Endothelial cell of umbilical vein (primary cell): ENCODE measurements around the gene MS4A6E.

Experiments
- EZH2 ChIP-seq: IDR thresholded peaks from 2 replicates; pipeline ENCODE4 v1.6.1; 2012; ENCODE audit warnings: borderline replicate concordance, low read depth, mild to moderate bottlenecking, moderate library complexity, low read length, inconsistent platforms; ENCODE audit not compliant: severe bottlenecking
- FOS ChIP-seq: IDR thresholded peaks from 2 replicates; pipeline ENCODE4 v1.6.1; 2011; ENCODE audit warnings: mild to moderate bottlenecking, low read length, moderate library complexity, borderline replicate concordance; ENCODE audit not compliant: insufficient read depth
- JUN ChIP-seq: IDR thresholded peaks from 2 replicates; pipeline ENCODE4 v1.6.1; 2011; ENCODE audit warnings: borderline replicate concordance, low read depth; ENCODE audit not compliant: insufficient read length, insufficient read depth
- MAX ChIP-seq: IDR thresholded peaks from 2 replicates; pipeline ENCODE4 v1.6.1; 2011; ENCODE audit not compliant: insufficient read depth, insufficient read length
- MYC ChIP-seq: IDR thresholded peaks from one replicate; pipeline ENCODE4 v1.6.1; 2011; ENCODE audit warnings: mild to moderate bottlenecking, low read depth, low read length
- POLR2A ChIP-seq: IDR thresholded peaks from 2 replicates; pipeline ENCODE4 v1.6.1; 2012; ENCODE audit warnings: low read depth, mild to moderate bottlenecking, control low read depth, low read length
- POLR2AphosphoS5 ChIP-seq: IDR thresholded peaks from 2 replicates; pipeline ENCODE4 v1.6.1; 2012; ENCODE audit warnings: low read depth, mild to moderate bottlenecking, control low read depth, low read length, moderate library complexity; ENCODE audit not compliant: insufficient read depth
- TF ChIP-seq, protein P1 (sequence below), 2 donors: IDR thresholded peaks; 1 replicate in 1 of 2; 2 replicates in 1 of 2; pipeline ENCODE4 v1.5.1; 2011; ENCODE audit warnings: low read length in 2 of 2, mild to moderate bottlenecking in 2 of 2, moderate library complexity in 2 of 2, control low read depth in 1 of 2, inconsistent platforms in 1 of 2, low read depth in 1 of 2; ENCODE audit not compliant: insufficient read depth in 1 of 2; ENCODE audit errors: extremely low read depth in 1 of 2

DNA sequence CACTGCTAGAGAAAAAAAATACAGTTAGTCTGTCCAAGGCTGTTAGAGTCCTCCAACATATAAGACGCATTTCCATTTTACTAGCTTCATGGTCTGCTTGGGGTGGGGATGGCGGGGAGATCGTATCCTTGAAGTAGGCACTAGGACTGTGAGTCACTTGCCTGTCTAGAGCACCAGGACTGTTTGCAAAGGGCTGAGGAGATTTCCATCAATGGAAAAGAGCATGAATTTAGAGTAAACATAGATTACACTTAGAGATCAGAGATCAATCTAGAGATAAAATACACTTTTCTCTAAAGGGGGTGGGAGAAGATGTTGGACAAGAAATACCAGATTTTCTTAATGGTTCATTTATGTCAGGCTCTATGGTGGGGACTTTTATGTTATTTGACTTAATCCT lies 49.5 kb downstream of the MS4A6E start:
- TF ChIP-seq, protein P1, sequence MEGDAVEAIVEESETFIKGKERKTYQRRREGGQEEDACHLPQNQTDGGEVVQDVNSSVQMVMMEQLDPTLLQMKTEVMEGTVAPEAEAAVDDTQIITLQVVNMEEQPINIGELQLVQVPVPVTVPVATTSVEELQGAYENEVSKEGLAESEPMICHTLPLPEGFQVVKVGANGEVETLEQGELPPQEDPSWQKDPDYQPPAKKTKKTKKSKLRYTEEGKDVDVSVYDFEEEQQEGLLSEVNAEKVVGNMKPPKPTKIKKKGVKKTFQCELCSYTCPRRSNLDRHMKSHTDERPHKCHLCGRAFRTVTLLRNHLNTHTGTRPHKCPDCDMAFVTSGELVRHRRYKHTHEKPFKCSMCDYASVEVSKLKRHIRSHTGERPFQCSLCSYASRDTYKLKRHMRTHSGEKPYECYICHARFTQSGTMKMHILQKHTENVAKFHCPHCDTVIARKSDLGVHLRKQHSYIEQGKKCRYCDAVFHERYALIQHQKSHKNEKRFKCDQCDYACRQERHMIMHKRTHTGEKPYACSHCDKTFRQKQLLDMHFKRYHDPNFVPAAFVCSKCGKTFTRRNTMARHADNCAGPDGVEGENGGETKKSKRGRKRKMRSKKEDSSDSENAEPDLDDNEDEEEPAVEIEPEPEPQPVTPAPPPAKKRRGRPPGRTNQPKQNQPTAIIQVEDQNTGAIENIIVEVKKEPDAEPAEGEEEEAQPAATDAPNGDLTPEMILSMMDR (IDR thresholded peaks at IDR 0.05; ENCODE audit: extremely low read depth in 1 of 2, insufficient read depth in 1 of 2, low read depth in 1 of 2, low read length in 2 of 2) = no peak
- no peak for TF ChIP-seq EZH2
- TF ChIP-seq MAX = no peak
- no peak for TF ChIP-seq POLR2A
- TF ChIP-seq POLR2AphosphoS5 = no peak
- TF ChIP-seq JUN = no peak
- TF ChIP-seq MYC = no peak
- no peak for TF ChIP-seq FOS
